Kidney (tissue), 14 donors: Measurements from ENCODE around the gene C1QL2. TPM values are rescaled to one million over a fixed set of nuclear protein-coding genes. Genes with fewer than 3 reads are reported as not detected.

Source experiments
- DNase-seq, 5 donors: peaks; one replicate each; pipeline ENCODE4 v3.0.0-alpha.2; 2013 to 2020
- FAIRE-seq: peaks from 2 replicates; lab custom pipeline; 2012; peaks lifted over from hg19 to GRCh38; lab: Jason Lieb, UNC
- H3K27ac ChIP-seq, 2 donors: one replicate each; pipeline ENCODE4 v1.7.0; 2013; ENCODE audit warnings: low read depth in 2 of 2, low read length in 2 of 2, inconsistent platforms in 1 of 2
- H3K27me3 ChIP-seq: one replicate; pipeline ENCODE4 v1.7.1; 2013; ENCODE audit warnings: low read length, inconsistent platforms; ENCODE audit not compliant: control insufficient read depth, insufficient read depth
- H3K36me3 ChIP-seq, 3 donors: one replicate each; pipeline versions ENCODE4 v1.7.0 to v1.7.1; 2013; ENCODE audit warnings: low read length in 3 of 3, control low read depth in 1 of 3, inconsistent platforms in 1 of 3; ENCODE audit not compliant: insufficient read depth in 3 of 3, control insufficient read depth in 2 of 3
- H3K4me1 ChIP-seq, 3 donors: one replicate each; pipeline versions ENCODE4 v1.7.0 to v1.7.1; 2013; ENCODE audit warnings: low read length in 3 of 3, inconsistent platforms in 1 of 3, low read depth in 1 of 3; ENCODE audit not compliant: control insufficient read depth in 2 of 3, insufficient read depth in 2 of 3
- H3K4me3 ChIP-seq, 3 donors: one replicate each; pipeline versions ENCODE4 v1.7.0 to v1.8.1; 2013; ENCODE audit warnings: low read length in 3 of 3, control low read depth in 1 of 3, inconsistent platforms in 1 of 3
- H3K9ac ChIP-seq, 3 donors: one replicate each; pipeline versions ENCODE4 v1.7.0 to v1.7.1; 2013; ENCODE audit warnings: low read length in 3 of 3, control low read depth in 1 of 3, inconsistent platforms in 1 of 3
- H3K9me3 ChIP-seq, 3 donors: one replicate each; pipeline versions ENCODE4 v1.7.0 to v1.7.1; 2013; ENCODE audit warnings: low read length in 3 of 3, control low read depth in 1 of 3, inconsistent platforms in 1 of 3; ENCODE audit not compliant: control insufficient read depth in 2 of 3, insufficient read depth in 1 of 3
- CTCF ChIP-seq: IDR thresholded peaks from 3 replicates; pipeline ENCODE4 v1.5.1; 2012; ENCODE audit warnings: mild to moderate bottlenecking, moderate library complexity, borderline replicate concordance; ENCODE audit not compliant: insufficient read depth; ENCODE audit errors: extremely low read depth
- intact Hi-C: fragments of 100-400 bp; cut with DNase I; formaldehyde crosslinking; loops from one replicate; pipeline ENCODE4 v1.11.1; 2022
- polyA plus RNA-seq: library from polyadenylated mRNA; stranded (reverse); fragments of 350-450 nt; fragmentation: Illumina TruSeq; extraction: RNeasy Lipid Tissue Mini Kit (QIAGEN cat#74804); gene quantifications from one replicate; pipeline ENCODE4 v1.2.3, GENCODE V29; 2014; ENCODE audit warnings: low read depth, low replicate concordance; ENCODE audit not compliant: insufficient read depth
- total RNA-seq: library from RNA; stranded (reverse); fragmentation: NEBNext Ultra II Directional; extraction: Animal tissue kit (Norgen Biotek cat#: 25700); gene quantifications from one replicate; pipeline ENCODE4 v1.2.1, GENCODE V29; 2021
- donor health status: control.
- donor health status: control.
- donor health status: control.
- donor health status: control.
- donor health status: control.
- donor health status: DM: yes; HTN: yes; CAD: no.
- donor health status: Normal renal cell carcinoma (clear cell type).

Gene C1QL2
- total and polyA plus RNA-seq, 2 donors from 2014 or later: not detected

- H3K27ac ChIP-seq: no peak overlapping the region
- FAIRE-seq (no peak), DNase-seq (no peak)
- H3K4me1 ChIP-seq: no peaks in the 10 kb centered on the region
- TF ChIP-seq CTCF: no peak
- no peaks in the 10 kb centered on the region for H3K27me3 ChIP-seq
- H3K9me3 ChIP-seq: no peaks in the 10 kb centered on the region
- intact Hi-C loops: no loop called here
- H3K4me3 ChIP-seq: no peak overlapping the region
- no peaks in the 10 kb centered on the region for H3K36me3 ChIP-seq
- H3K9ac ChIP-seq: no peak overlapping the region
These were observed 21.4 kb upstream of the C1QL2 start for GRCh38 chr2:119179991-119180390.

- Histone ChIP-seq H3K27me3 (no peaks in the 10 kb centered on the region), H3K4me1 (no peaks in the 10 kb centered on the region), H3K9ac (no peak overlapping the region), H3K27ac (no peak overlapping the region), H3K4me3 (no peak overlapping the region), H3K36me3 (no peaks in the 10 kb centered on the region), H3K9me3 (no peaks in the 10 kb centered on the region)
- no peak for TF ChIP-seq CTCF
- intact Hi-C loops: no loop called here
- DNase-seq: no peak
- no peak for FAIRE-seq
These were observed 20.7 kb upstream of the C1QL2 start for GRCh38 chr2:119179202-119179601.

- H3K9me3 ChIP-seq: no peaks in the 10 kb centered on the region
- no peak for DNase-seq
- no peak overlapping the region for H3K9ac ChIP-seq
- no peak for FAIRE-seq
- H3K4me1 ChIP-seq: no peaks in the 10 kb centered on the region
- H3K27me3 ChIP-seq: no peaks in the 10 kb centered on the region
- intact Hi-C loops: no loop called here
- H3K27ac ChIP-seq: no peak overlapping the region
- no peaks in the 10 kb centered on the region for H3K36me3 ChIP-seq
- H3K4me3 ChIP-seq: no peak overlapping the region
- no peak for TF ChIP-seq CTCF
These were observed 20.2 kb upstream of the C1QL2 start for GRCh38 chr2:119178776-119179175.

GRCh38 chr2:119177838-119178190, 19.3 kb upstream of the C1QL2 start:
- Histone ChIP-seq H3K4me3 (no peak overlapping the region), H3K9ac (no peak overlapping the region), H3K27me3 (no peaks in the 10 kb centered on the region), H3K9me3 (no peaks in the 10 kb centered on the region), H3K27ac (no peak overlapping the region), H3K36me3 (no peaks in the 10 kb centered on the region), H3K4me1 (no peaks in the 10 kb centered on the region)
- FAIRE-seq (no peak), DNase-seq (no peak)
- no peak for TF ChIP-seq CTCF
- intact Hi-C loops: no loop called here
